HCT116 (cell line): ENCODE measurements around the gene FMO4. TPM values are rescaled to one million over a fixed set of nuclear protein-coding genes. Genes with fewer than 3 reads are reported as not detected.

Experiments used
- ATAC-seq: fragments of 200-7000 bp; cut with Tn5 transposase; 2 replicates; pipeline ENCODE4 v1.9.1; 2020; ENCODE audit warnings: mild to moderate bottlenecking, moderate library complexity
- BruUV-seq: library from RNA; stranded (reverse); fragments of 400-500 nt; replicated peaks from 2 replicates; lab custom pipeline; 2021; lab: Mats Ljungman, UMichigan
- CTCF ChIA-PET: fragments of 300-600 bp; sonication (Branson Sonifier 250); formaldehyde crosslinking; loops from one replicate; lab custom pipeline; 2021; ENCODE audit warnings: antibody characterized with exemption; lab: Charles Lee
- POLR2A ChIA-PET: fragments of 300-600, 350-600 bp; sonication (Branson Sonifier 250); formaldehyde crosslinking; loops from one replicate; lab custom pipeline; 2021; ENCODE audit warnings: antibody characterized with exemption; lab: Charles Lee
- RAD21 ChIA-PET, 2 experiments: fragments of 300-600 bp; sonication (Branson Sonifier 250); formaldehyde crosslinking; loops; one replicate each; lab custom pipeline; 2023; ENCODE audit warnings: low total read pairs in 2 of 2; ENCODE audit not compliant: uncharacterized antibody in 2 of 2, unreplicated experiment in 2 of 2, low non-redundant PET in 1 of 2; lab: Charles Lee
- DNase-seq: peaks from one replicate; pipeline ENCODE4 v3.0.0-alpha.2; 2010; ENCODE audit warnings: low read depth, low spot score
- H2AFZ ChIP-seq: fragments of 200-600 bp; shearing (Covaris generic), sonication (generic); 2 replicates; pipeline ENCODE4 v1.6.1; 2017; ENCODE audit warnings: low read depth, mixed run types, mixed read lengths, antibody characterized with exemption, low read length; ENCODE audit not compliant: poor library complexity, severe bottlenecking
- H3K27ac ChIP-seq: 2 replicates; pipeline ENCODE4 v1.5.1; 2012; ENCODE audit warnings: low read depth, low read length
- H3K27me3 ChIP-seq: fragments of 200-600 bp; sonication (generic); 2 replicates; pipeline ENCODE4 v1.6.1; 2016; ENCODE audit warnings: mixed run types, low read length, mixed read lengths; ENCODE audit not compliant: insufficient read depth
- H3K36me3 ChIP-seq, 2 experiments: fragments of 200-500 bp in 1 of 2; fragments of 200-600 bp in 1 of 2; sonication (Bioruptor generic) in 1 of 2; sonication (generic) in 1 of 2; 2 replicates each; pipeline versions ENCODE4 v1.5.1 to v1.6.1; 2014 to 2016; ENCODE audit warnings: low read length in 2 of 2, inconsistent platforms in 1 of 2, mixed read lengths in 1 of 2, mixed run types in 1 of 2; ENCODE audit not compliant: insufficient read depth in 2 of 2, control insufficient read depth in 1 of 2
- H3K4me1 ChIP-seq, 2 experiments: fragments of 200-600 bp in 1 of 2; sonication (generic) in 1 of 2; 2 replicates each; pipeline versions ENCODE4 v1.5.1 to v1.6.1; 2012 to 2017; ENCODE audit warnings: low read length in 2 of 2, inconsistent platforms in 1 of 2, mild to moderate bottlenecking in 1 of 2, mixed read lengths in 1 of 2, mixed run types in 1 of 2, moderate library complexity in 1 of 2; ENCODE audit not compliant: insufficient read depth in 2 of 2, control insufficient read depth in 1 of 2
- H3K4me2 ChIP-seq: fragments of 200-600 bp; sonication (generic); 2 replicates; pipeline ENCODE4 v1.6.1; 2017; ENCODE audit warnings: mixed run types, low read length, mixed read lengths
- H3K4me3 ChIP-seq, 2 experiments: fragments of 200-600 bp in 1 of 2; sonication (generic) in 1 of 2; replicated peaks in 1 of 2; 2 replicates each; pipeline ENCODE4 v1.5.1; 2011 to 2016; ENCODE audit warnings: low read length in 2 of 2, control low read depth in 1 of 2, low read depth in 1 of 2, mild to moderate bottlenecking in 1 of 2, mixed read lengths in 1 of 2, mixed run types in 1 of 2
- H3K79me2 ChIP-seq: fragments of 200-600 bp; sonication (generic); 2 replicates; pipeline ENCODE4 v1.6.1; 2017; ENCODE audit warnings: mild to moderate bottlenecking, mixed run types, low read length, moderate library complexity, mixed read lengths; ENCODE audit not compliant: insufficient read depth
- H3K9ac ChIP-seq: fragments of 200-600 bp; sonication (generic); 2 replicates; pipeline ENCODE4 v1.6.1; 2016; ENCODE audit warnings: low read length, mixed read lengths
- H3K9me2 ChIP-seq: fragments of 200-600 bp; sonication (generic), shearing (Covaris generic); 2 replicates; pipeline ENCODE4 v1.6.1; 2017; ENCODE audit warnings: mixed run types, mild to moderate bottlenecking, moderate library complexity; ENCODE audit not compliant: insufficient read depth
- H3K9me3 ChIP-seq, 2 experiments: fragments of 200-500 bp in 1 of 2; fragments of 200-600 bp in 1 of 2; sonication (Bioruptor generic) in 1 of 2; sonication (generic) in 1 of 2; 2 replicates each; pipeline ENCODE4 v1.6.1; 2014 to 2017; ENCODE audit warnings: low read length in 2 of 2, mixed read lengths in 2 of 2, inconsistent platforms in 1 of 2, low read depth in 1 of 2, mild to moderate bottlenecking in 1 of 2, mixed run types in 1 of 2, moderate library complexity in 1 of 2; ENCODE audit not compliant: control insufficient read depth in 1 of 2, insufficient read depth in 1 of 2
- H4K20me1 ChIP-seq: fragments of 200-600 bp; sonication (generic), shearing (Covaris generic); 2 replicates; pipeline ENCODE4 v1.6.1; 2017; ENCODE audit warnings: mixed run types, mild to moderate bottlenecking, moderate library complexity; ENCODE audit not compliant: insufficient read depth
- EZH2phosphoT487 ChIP-seq: fragments of 200-600 bp; IDR thresholded peaks from 2 replicates; pipeline ENCODE4 v1.6.1; 2018; ENCODE audit warnings: antibody characterized with exemption, borderline replicate concordance
- POLR2AphosphoS5 ChIP-seq: IDR thresholded peaks from 2 replicates; pipeline ENCODE4 v1.6.1; 2011; ENCODE audit warnings: mild to moderate bottlenecking, low read depth, low read length, moderate library complexity
- RAD21 ChIP-seq: IDR thresholded peaks from 2 replicates; pipeline ENCODE4 v1.6.1; 2012; ENCODE audit warnings: low read depth, mild to moderate bottlenecking
- SIN3A ChIP-seq: IDR thresholded peaks from 2 replicates; pipeline ENCODE4 v1.6.1; 2012; ENCODE audit warnings: low read depth
- SP1 ChIP-seq: IDR thresholded peaks from 2 replicates; pipeline ENCODE4 v1.6.1; 2012; ENCODE audit warnings: low read depth
- YY1 ChIP-seq: IDR thresholded peaks from 2 replicates; pipeline ENCODE4 v1.6.1; 2011; ENCODE audit warnings: low read length, low read depth, moderate library complexity, mild to moderate bottlenecking; ENCODE audit not compliant: insufficient replicate concordance; ENCODE audit errors: extremely low read depth
- intact Hi-C: fragments of 100-400 bp; cut with micrococcal nuclease; formaldehyde crosslinking; loops from 2 replicates; pipeline ENCODE4 v1.10.0; 2022
- total RNA-seq: library from RNA; stranded (reverse); gene quantifications from one replicate; pipeline ENCODE4 v1.2.1, GENCODE V29; 2021; ENCODE audit not compliant: unreplicated experiment

Gene FMO4
- total RNA-seq, 1 experiment from 2014 or later: 1.4 TPM

- Histone ChIP-seq H3K9ac (no peak overlapping the region), H3K27ac (no peak overlapping the region; the same call in 1 of the 2 replicates), H3K4me1 (peaks cover 7 to 12% of the 10 kb centered on the region in 2 experiments; a peak in 3 of 4 replicates), H3K9me3 (no peaks in the 10 kb centered on the region), H4K20me1 (no peaks in the 10 kb centered on the region), H2AFZ (peak overlapping the region; percentile 69), H3K4me3 (peak overlapping the region in 1 of 2 experiments; percentile 55; a peak in 1 of 4 replicates), H3K4me2 (peak overlapping the region; percentile 77), H3K79me2 (no peaks in the 10 kb centered on the region), H3K9me2 (no peaks in the 10 kb centered on the region), H3K36me3 (no peaks in the 10 kb centered on the region), H3K27me3 (no peaks in the 10 kb centered on the region)
- RAD21 ChIA-PET: interaction anchor here (0.9 to 2.1 kb wide), 9 partner anchors 62 to 346 kb away, joined by 3 to 13 read pairs (median 6); no protein-coding TSS in a partner anchor
- no peak for DNase-seq
- POLR2A ChIA-PET: interaction anchor here (0.8 to 1.0 kb wide), 3 partner anchors 43 to 346 kb away, joined by 3 read pairs; no protein-coding TSS in a partner anchor
- CTCF ChIA-PET: interaction anchor here (0.7 to 2.8 kb wide), 38 partner anchors 9 to 543 kb away, joined by 3 to 97 read pairs (median 5); partner anchors contain the start of gene PRRC2C
- no peak for TF ChIP-seq EZH2phosphoT487
- TF ChIP-seq YY1: no peak
- 0 out of 2 replicates have a peak, but pooled peaks have one; percentile 15 for TF ChIP-seq SIN3A
- peak; percentile 50 for ATAC-seq
- intact Hi-C loops: loop anchor here (1.0 to 5.0 kb wide), 4 partner anchors 66 to 346 kb away; partner anchors contain the start of gene FMO1
- BruUV-seq: no TSS peak
These were observed 606 bp upstream of the FMO4 start for GRCh38 chr1:171313319-171313834.

GRCh38 chr1:171329251-171329650 lies 15.3 kb downstream of the FMO4 start:
- intact Hi-C loops: no loop called here
- ChIA-PET CTCF (no interaction called here), POLR2A (no interaction called here), RAD21 (no interaction called here)
- Histone ChIP-seq H3K27me3 (no peaks in the 10 kb centered on the region), H4K20me1 (no peaks in the 10 kb centered on the region), H3K9me2 (no peaks in the 10 kb centered on the region), H3K4me2 (no peak overlapping the region), H2AFZ (no peak overlapping the region), H3K4me1 (no peaks in the 10 kb centered on the region), H3K36me3 (no peaks in the 10 kb centered on the region), H3K9ac (no peak overlapping the region), H3K9me3 (no peaks in the 10 kb centered on the region)
- BruUV-seq: no TSS peak
- no peak for DNase-seq
- no peak for TF ChIP-seq SIN3A
- TF ChIP-seq SP1: no peak
- no peak for TF ChIP-seq POLR2AphosphoS5
- no peak for TF ChIP-seq RAD21
- TF ChIP-seq, all 23 proteins: peak for 0
- H3K4me3 ChIP-seq: no peak overlapping the region
- H3K79me2 ChIP-seq: no peaks in the 10 kb centered on the region
- no peak for ATAC-seq
- no peak overlapping the region for H3K27ac ChIP-seq
